Activated CD8-positive, alpha-beta T cell treated with anti-CD3 and anti-CD28 coated beads for 36 hours (primary cell): ENCODE measurements around the gene AMBN. TPM values are rescaled to one million over a fixed set of nuclear protein-coding genes. Genes with fewer than 3 reads are reported as not detected.

ENCODE experiments used
- ATAC-seq: fragments of 200-7000 bp; cut with Tn5 transposase; one replicate; pipeline ENCODE4 v1.10.0; 2021; ENCODE audit warnings: mild to moderate bottlenecking, moderate library complexity
- CTCF ChIA-PET: fragments of 350-600 bp; sonication (Branson Sonifier 250); formaldehyde crosslinking; loops from one replicate; lab custom pipeline; 2021; ENCODE audit warnings: antibody characterized with exemption; lab: Charles Lee
- POLR2A ChIA-PET: fragments of 350-600 bp; sonication (Branson Sonifier 250); formaldehyde crosslinking; loops from one replicate; lab custom pipeline; 2021; ENCODE audit warnings: antibody characterized with exemption; lab: Charles Lee
- DNase-seq: peaks from one replicate; pipeline ENCODE4 v3.0.0-alpha.2; 2020
- H3K27ac Mint-ChIP-seq: one replicate; pipeline ENCODE4 v1.8.0; 2021; ENCODE audit warnings: mild to moderate bottlenecking, mixed read lengths
- H3K27me3 Mint-ChIP-seq: one replicate; pipeline ENCODE4 v1.8.0; 2021; ENCODE audit warnings: mixed read lengths
- H3K36me3 Mint-ChIP-seq: one replicate; pipeline ENCODE4 v1.8.0; 2021; ENCODE audit warnings: low read depth, mixed read lengths
- H3K4me1 Mint-ChIP-seq: one replicate; pipeline ENCODE4 v1.8.0; 2021; ENCODE audit warnings: low read depth, mixed read lengths
- H3K4me3 Mint-ChIP-seq: one replicate; pipeline ENCODE4 v1.8.0; 2021; ENCODE audit warnings: mild to moderate bottlenecking, moderate library complexity, mixed read lengths
- H3K9me3 Mint-ChIP-seq: one replicate; pipeline ENCODE4 v1.8.0; 2021; ENCODE audit warnings: mixed read lengths
- intact Hi-C: fragments of 100-400 bp; cut with micrococcal nuclease; formaldehyde crosslinking; loops from one replicate; pipeline ENCODE4 v1.10.0; 2022
- total RNA-seq, 2 experiments: library from RNA; stranded (reverse); gene quantifications; one replicate each; pipeline ENCODE4 v1.2.3, GENCODE V29; 2021
- TF ChIP-seq, protein P1 (sequence below): fragments of 200-600 bp; IDR thresholded peaks from one replicate; pipeline ENCODE4 v1.8.0; 2022; ENCODE audit warnings: antibody characterized with exemption, mild to moderate bottlenecking

Gene AMBN
- total RNA-seq, 2 experiments from 2014 or later = not detected

DNA sequence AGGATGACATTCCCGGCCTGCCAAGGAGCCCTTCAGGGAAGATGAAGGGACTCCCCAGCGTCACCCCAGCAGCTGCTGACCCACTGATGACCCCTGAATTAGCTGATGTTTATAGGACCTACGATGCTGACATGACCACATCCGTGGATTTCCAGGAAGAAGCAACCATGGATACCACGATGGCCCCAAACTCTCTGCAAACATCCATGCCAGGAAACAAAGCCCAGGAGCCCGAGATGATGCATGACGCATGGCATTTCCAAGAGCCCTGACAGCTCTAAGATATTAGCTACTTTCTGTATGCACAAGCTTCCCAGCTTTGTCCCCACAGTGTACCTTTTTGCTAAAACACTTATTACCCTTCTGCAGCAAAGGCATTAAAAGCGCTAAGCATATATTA is 14.4 kb downstream of the AMBN start:
- no peak for ATAC-seq
- ChIA-PET POLR2A (no interaction called here), CTCF (interaction anchor here (1.0 to 2.8 kb wide), 3 partner anchors 10 to 45 kb away, joined by 3 to 11 read pairs (median 4); no protein-coding TSS in a partner anchor)
- no peaks in the 10 kb centered on the region for H3K4me1 Mint-ChIP-seq
- H3K4me3 Mint-ChIP-seq = no peak overlapping the region
- H3K36me3 Mint-ChIP-seq = no peaks in the 10 kb centered on the region
- H3K9me3 Mint-ChIP-seq = no peaks in the 10 kb centered on the region
- intact Hi-C loops = no loop called here
- peaks cover 3% of the 10 kb centered on the region for H3K27me3 Mint-ChIP-seq
- no peak for DNase-seq
- TF ChIP-seq, protein P1, sequence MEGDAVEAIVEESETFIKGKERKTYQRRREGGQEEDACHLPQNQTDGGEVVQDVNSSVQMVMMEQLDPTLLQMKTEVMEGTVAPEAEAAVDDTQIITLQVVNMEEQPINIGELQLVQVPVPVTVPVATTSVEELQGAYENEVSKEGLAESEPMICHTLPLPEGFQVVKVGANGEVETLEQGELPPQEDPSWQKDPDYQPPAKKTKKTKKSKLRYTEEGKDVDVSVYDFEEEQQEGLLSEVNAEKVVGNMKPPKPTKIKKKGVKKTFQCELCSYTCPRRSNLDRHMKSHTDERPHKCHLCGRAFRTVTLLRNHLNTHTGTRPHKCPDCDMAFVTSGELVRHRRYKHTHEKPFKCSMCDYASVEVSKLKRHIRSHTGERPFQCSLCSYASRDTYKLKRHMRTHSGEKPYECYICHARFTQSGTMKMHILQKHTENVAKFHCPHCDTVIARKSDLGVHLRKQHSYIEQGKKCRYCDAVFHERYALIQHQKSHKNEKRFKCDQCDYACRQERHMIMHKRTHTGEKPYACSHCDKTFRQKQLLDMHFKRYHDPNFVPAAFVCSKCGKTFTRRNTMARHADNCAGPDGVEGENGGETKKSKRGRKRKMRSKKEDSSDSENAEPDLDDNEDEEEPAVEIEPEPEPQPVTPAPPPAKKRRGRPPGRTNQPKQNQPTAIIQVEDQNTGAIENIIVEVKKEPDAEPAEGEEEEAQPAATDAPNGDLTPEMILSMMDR = no peak
- H3K27ac Mint-ChIP-seq = no peak overlapping the region

DNA sequence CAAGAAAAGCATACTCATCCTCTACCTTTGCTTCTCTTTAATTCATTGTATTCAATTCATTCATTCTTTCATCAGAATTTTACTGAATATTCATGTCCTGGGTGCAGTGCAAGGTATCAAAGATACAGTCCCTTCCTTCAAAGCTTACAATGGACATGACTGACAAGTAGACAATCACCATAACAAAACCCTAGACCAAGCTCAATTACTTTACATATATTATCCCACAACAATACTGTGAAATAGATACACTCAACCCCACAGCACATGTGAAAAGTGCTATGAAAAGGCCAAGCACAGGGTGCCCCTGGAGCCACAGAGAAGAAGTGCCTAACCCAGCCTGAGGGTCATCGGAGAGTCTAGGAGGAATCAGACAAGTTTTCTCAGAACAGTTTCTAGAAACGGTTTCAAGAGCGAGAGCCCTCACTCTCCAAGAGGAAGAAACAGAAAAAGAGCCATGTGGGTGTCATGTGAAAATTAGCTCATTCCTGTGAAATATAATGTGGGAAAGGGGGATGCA is 15.3 kb downstream of the AMBN start:
- DNase-seq (no peak), ATAC-seq (no peak)
- intact Hi-C loops = no loop called here
- peaks cover 6% of the 10 kb centered on the region for H3K27me3 Mint-ChIP-seq
- no peak overlapping the region for H3K27ac Mint-ChIP-seq
- H3K9me3 Mint-ChIP-seq = no peaks in the 10 kb centered on the region
- TF ChIP-seq, protein P1 = no peak
- no peaks in the 10 kb centered on the region for H3K36me3 Mint-ChIP-seq
- no peaks in the 10 kb centered on the region for H3K4me1 Mint-ChIP-seq
- ChIA-PET CTCF (interaction anchor here (2.8 kb wide), 1 partner anchor 9 kb away, joined by 11 read pairs; no protein-coding TSS in a partner anchor), POLR2A (no interaction called here)
- H3K4me3 Mint-ChIP-seq = no peak overlapping the region

DNA sequence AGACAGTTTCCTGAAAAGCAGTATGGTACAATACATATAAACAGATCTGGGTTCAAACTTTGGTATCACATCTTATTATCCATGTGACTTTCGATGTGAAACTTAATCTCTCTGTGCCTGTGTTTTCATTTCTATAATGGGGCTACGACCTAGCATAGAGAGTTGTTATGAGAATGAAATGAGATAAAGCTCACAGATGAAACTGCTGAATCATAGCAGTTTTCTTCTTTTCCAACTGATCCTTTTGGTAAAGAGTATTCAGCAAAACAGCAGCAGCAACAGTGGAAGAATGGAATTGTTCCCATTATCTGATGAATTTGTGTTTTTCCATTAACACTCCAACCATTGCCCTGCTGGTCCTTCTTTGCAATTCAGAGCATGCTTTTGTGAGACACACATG is 16.3 kb downstream of the AMBN start:
- no peaks in the 10 kb centered on the region for H3K9me3 Mint-ChIP-seq
- DNase-seq = no peak
- intact Hi-C loops = no loop called here

DNA sequence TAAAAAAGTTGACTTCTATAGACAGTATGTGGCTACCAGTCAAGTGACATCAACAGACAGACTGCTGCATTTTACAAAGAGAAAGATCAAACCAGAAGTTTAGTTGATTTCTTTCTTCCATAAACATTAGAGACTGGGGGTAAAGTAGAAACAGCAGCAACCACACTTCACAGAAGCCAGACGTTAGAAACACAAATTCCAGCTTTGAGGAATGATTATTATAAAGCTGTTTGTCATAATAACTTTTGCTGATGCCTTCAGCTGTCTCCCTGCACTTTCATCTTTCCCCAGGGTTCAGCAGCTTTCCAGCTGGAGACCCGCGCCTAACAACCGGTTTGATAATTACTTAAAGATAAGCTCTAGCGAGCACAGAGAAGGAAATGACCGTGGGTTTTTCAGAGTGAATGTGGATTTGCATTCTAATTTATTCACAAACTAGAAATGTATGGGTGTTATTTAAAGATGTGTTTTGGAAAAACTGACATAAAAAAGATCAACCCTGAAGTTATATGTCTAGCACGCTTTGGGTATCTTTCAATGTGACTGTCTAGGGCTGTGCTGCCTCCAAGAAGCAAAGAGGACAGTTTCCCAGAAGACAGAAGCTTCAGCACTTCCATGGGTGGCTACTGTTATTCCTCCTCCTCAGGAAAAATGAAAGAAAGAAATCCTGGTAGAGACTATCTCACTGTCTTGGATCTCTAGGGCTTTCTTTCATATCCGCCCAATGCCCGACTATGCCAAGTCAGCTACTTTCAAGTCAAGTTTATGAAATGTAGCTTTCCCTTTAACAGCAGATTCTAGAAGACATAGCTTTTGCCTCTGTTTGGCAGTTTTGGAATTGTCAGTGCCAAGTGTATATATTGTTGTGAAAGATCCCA is 21.5 kb downstream of the AMBN start:
- ATAC-seq (no peak), DNase-seq (no peak)
- peaks cover 16% of the 10 kb centered on the region for H3K4me1 Mint-ChIP-seq
- no peak overlapping the region for H3K4me3 Mint-ChIP-seq
- H3K36me3 Mint-ChIP-seq = no peaks in the 10 kb centered on the region
- TF ChIP-seq, protein P1 = no peak
- CTCF ChIA-PET = interaction anchor here (0.8 to 0.9 kb wide), 2 partner anchors 14 to 20 kb away, joined by 3 read pairs; no protein-coding TSS in a partner anchor
- intact Hi-C loops = no loop called here
- H3K27me3 Mint-ChIP-seq = peaks cover 14% of the 10 kb centered on the region
- H3K27ac Mint-ChIP-seq = no peak overlapping the region
- POLR2A ChIA-PET = interaction anchor here (1.6 kb wide), 1 partner anchor 9 kb away, joined by 4 read pairs; no protein-coding TSS in a partner anchor
- H3K9me3 Mint-ChIP-seq = no peaks in the 10 kb centered on the region

More for the DNA sequence above, 16.3 kb downstream of the AMBN start:
- Mint-ChIP-seq H3K27me3 (peaks cover 6% of the 10 kb centered on the region), H3K4me3 (no peak overlapping the region), H3K27ac (no peak overlapping the region), H3K4me1 (peaks cover 6% of the 10 kb centered on the region), H3K36me3 (no peaks in the 10 kb centered on the region)
- ChIA-PET POLR2A (no interaction called here), CTCF (interaction anchor here (2.8 kb wide), 1 partner anchor 8 kb away, joined by 11 read pairs; no protein-coding TSS in a partner anchor)
- TF ChIP-seq, protein P1 = no peak
- ATAC-seq = no peak
